ENCODE data around the gene IL1B. TPM values are rescaled to one million over a fixed set of nuclear protein-coding genes. Genes with fewer than 3 reads are reported as not detected.

IL1B gene
- total RNA-seq, 1 donor from 2014 or later, result 0.33 TPM

DNA sequence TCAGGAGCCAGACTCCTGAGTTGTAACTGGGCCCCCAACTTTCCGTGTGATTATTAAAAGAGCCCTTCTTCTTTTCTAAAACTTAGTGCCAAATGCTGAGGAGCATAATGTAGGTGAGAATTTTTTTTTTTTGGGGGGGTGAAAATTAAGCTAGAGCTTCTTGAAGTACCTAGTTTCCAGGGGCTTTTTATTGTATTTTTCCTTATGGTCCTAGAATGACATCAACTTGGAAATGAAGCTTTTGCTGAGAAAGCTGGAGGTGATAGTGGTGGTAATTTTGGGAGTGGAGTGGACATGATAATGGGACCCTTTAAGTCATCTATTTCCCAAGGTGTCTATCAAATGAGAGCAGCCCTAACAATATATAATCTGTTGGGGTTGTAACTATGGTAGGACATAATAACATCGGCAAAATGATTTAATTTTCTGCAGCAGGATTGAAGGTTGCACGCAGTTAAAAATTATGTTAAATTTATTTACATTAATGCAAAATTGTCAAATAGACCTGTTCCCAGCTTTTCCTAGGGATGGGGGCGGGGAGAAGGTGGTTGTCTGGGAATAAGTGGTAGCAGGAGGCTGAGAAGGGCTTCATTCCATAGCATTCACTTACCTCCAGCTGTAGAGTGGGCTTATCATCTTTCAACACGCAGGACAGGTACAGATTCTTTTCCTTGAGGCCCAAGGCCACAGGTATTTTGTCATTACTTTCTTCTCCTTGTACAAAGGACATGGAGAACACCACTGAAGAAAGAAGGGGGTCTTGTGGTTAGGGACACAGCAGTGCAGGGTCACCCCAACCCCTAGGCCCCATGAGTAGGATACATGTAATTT lies 5.7 kb downstream of the IL1B start:
- Mint-ChIP-seq H3K36me3 (ENCODE audit: low read depth) (no peaks in the 10 kb centered on the region), H3K27ac (no peak overlapping the region), H3K4me1 (peaks cover 4% of the 10 kb centered on the region), H3K27me3 (peaks cover 14% of the 10 kb centered on the region), H3K4me3 (no peak overlapping the region), H3K9me3 (peaks cover 4% of the 10 kb centered on the region)
- DNase-seq, result no peak
- intact Hi-C loops (cut with micrococcal nuclease), result no loop called here

DNA sequence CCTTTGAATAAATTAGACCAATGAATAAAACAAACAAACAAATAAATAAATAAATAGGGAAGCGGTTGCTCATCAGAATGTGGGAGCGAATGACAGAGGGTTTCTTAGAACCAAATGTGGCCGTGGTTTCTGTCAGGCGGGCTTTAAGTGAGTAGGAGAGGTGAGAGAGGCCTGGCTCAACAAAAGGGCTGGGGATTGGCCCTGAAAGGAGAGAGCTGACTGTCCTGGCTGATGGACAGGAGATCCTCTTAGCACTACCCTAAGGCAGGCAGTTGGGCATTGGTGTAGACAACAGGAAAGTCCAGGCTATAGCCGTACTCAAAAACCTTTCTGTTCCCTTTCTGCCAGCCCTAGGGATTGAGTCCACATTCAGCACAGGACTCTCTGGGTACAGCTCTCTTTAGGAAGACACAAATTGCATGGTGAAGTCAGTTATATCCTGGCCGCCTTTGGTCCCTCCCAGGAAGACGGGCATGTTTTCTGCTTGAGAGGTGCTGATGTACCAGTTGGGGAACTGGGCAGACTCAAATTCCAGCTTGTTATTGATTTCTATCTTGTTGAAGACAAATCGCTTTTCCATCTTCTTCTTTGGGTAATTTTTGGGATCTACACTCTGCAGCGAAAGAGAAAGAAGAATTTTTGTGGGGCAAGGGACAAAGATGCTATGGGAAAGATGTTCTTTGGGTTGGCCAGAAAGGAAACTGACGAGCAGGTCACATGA lies 6.5 kb downstream of the IL1B start:
- H3K4me1 Mint-ChIP-seq, result peaks cover 4% of the 10 kb centered on the region
- H3K9me3 Mint-ChIP-seq, result peaks cover 4% of the 10 kb centered on the region
- intact Hi-C loops (cut with micrococcal nuclease), result no loop called here
- H3K4me3 Mint-ChIP-seq, result no peak overlapping the region
- H3K27ac Mint-ChIP-seq, result no peak overlapping the region
- no peak for DNase-seq
- no peaks in the 10 kb centered on the region for H3K36me3 Mint-ChIP-seq (ENCODE audit: low read depth)
- peaks cover 13% of the 10 kb centered on the region for H3K27me3 Mint-ChIP-seq

DNA sequence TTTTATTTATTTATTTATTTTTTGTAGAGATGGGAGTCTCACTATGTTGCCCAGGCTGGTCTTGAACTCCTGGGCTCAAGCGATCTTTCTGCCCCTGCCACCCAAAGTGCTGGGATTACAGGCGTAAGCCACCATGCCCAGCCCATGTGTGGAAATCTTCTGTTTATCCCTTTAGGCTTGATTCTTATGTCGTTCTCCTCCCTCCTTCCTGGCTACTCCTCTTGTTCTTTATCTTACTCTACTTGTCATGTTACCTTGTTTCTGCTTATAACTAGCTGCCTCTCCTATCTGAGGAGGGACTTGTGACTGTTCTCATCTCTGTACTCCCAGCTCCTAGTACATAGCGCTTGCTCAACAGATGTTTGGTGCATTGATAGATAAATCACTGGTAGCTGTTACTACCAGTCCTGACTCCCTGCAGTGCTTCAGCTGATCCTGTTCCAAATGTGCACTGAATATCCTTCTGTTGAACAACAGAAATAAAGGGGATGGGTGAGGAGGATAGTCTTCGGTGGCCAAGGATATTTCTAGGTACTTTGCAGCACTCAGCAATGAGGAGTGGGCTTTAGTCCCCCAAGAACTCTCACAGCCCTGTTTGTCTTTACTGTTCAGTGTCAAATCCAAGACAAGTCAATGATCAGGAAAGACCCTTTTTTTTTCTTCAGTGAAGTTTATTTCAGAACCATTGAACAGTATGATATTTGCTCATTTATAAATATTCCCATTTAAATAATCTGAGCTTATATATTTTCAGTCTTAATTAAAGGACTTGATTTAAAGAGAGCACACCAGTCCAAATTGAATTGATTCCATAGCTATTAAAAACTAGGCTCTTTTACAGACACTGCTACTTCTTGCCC lies 7.2 kb downstream of the IL1B start:
- intact Hi-C loops (cut with micrococcal nuclease), result no loop called here
- Mint-ChIP-seq H3K27me3 (peaks cover 11% of the 10 kb centered on the region), H3K4me3 (no peak overlapping the region), H3K27ac (no peak overlapping the region), H3K4me1 (peaks cover 8% of the 10 kb centered on the region), H3K36me3 (ENCODE audit: low read depth) (no peaks in the 10 kb centered on the region), H3K9me3 (peaks cover 4% of the 10 kb centered on the region)
- no peak for DNase-seq

GRCh38 chr2:112828251-112828691 lies 8.3 kb downstream of the IL1B start:
- peaks cover 10% of the 10 kb centered on the region for H3K27me3 Mint-ChIP-seq
- intact Hi-C loops (cut with micrococcal nuclease), result no loop called here
- peaks cover 10% of the 10 kb centered on the region for H3K4me1 Mint-ChIP-seq
- H3K4me3 Mint-ChIP-seq, result no peak overlapping the region
- H3K27ac Mint-ChIP-seq, result no peak overlapping the region
- no peak for DNase-seq
- peaks cover 4% of the 10 kb centered on the region for H3K9me3 Mint-ChIP-seq
- no peaks in the 10 kb centered on the region for H3K36me3 Mint-ChIP-seq (ENCODE audit: low read depth)

- DNase-seq, result no peak
- intact Hi-C loops (cut with micrococcal nuclease), result no loop called here
- H3K4me1 Mint-ChIP-seq, result peaks cover 12% of the 10 kb centered on the region
- H3K4me3 Mint-ChIP-seq, result no peak overlapping the region
- H3K27me3 Mint-ChIP-seq, result peaks cover 8% of the 10 kb centered on the region
- no peaks in the 10 kb centered on the region for H3K36me3 Mint-ChIP-seq (ENCODE audit: low read depth)
- peaks cover 4% of the 10 kb centered on the region for H3K9me3 Mint-ChIP-seq
- H3K27ac Mint-ChIP-seq, result no peak overlapping the region
Measured at GRCh38 chr2:112827604-112828185, 8.9 kb downstream of the IL1B start.

DNA sequence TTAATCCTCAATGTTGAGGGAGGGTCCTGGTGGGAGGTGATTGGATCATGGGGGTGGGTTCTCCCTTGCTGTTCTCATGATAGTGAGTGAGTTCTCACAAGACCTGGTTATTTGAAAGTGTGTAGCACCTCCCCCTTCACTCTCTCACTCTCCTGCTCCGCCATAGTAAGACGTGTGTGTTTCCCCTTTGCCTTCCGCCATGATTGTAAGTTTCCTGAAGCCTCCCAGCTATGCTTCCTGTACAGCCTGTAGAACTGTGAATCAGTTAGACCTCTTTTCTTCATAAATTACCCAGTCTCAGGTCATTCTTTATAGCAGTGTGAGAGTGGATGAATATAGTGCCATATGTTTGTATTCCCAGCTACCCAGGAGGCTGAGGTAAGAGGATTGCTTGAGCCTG lies 9.6 kb downstream of the IL1B start:
- DNase-seq, result no peak
- no peaks in the 10 kb centered on the region for H3K36me3 Mint-ChIP-seq (ENCODE audit: low read depth)
- no peak overlapping the region for H3K27ac Mint-ChIP-seq
- H3K27me3 Mint-ChIP-seq, result peaks cover 8% of the 10 kb centered on the region
- H3K9me3 Mint-ChIP-seq, result peaks cover 4% of the 10 kb centered on the region
- intact Hi-C loops (cut with micrococcal nuclease), result no loop called here
- H3K4me1 Mint-ChIP-seq, result peaks cover 18% of the 10 kb centered on the region
- no peak overlapping the region for H3K4me3 Mint-ChIP-seq

DNA sequence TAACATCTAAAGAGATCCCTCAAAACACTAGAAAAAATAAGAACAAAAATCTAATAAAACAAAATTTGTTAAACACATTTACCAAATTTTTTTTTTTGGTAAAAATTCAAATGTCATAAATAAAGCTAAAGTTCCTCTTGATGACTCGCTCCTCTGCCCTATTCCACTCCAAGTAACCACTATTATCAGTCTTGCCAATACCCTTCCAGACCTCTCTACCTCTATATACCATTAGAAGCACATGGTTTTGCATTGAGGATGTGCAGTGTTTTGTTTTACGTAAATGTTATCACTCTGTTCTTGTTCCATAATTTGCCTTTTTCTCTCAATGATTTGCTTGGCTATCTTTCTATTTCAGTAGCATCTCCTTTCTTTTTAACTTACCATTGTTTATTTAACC lies 10.9 kb downstream of the IL1B start:
- peaks cover 8% of the 10 kb centered on the region for H3K27me3 Mint-ChIP-seq
- peaks cover 4% of the 10 kb centered on the region for H3K9me3 Mint-ChIP-seq
- no peak overlapping the region for H3K27ac Mint-ChIP-seq
- no peaks in the 10 kb centered on the region for H3K36me3 Mint-ChIP-seq (ENCODE audit: low read depth)
- intact Hi-C loops (cut with micrococcal nuclease), result no loop called here
- DNase-seq, result no peak
- peaks cover 27% of the 10 kb centered on the region for H3K4me1 Mint-ChIP-seq
- no peak overlapping the region for H3K4me3 Mint-ChIP-seq

- no peaks in the 10 kb centered on the region for H3K36me3 Mint-ChIP-seq (ENCODE audit: low read depth)
- peaks cover 4% of the 10 kb centered on the region for H3K27me3 Mint-ChIP-seq
- DNase-seq, result no peak
- no peaks in the 10 kb centered on the region for H3K9me3 Mint-ChIP-seq
- intact Hi-C loops (cut with micrococcal nuclease), result loop anchor here (5.0 kb wide), 3 partner anchors 42 to 93 kb away; partner anchors contain the start of gene IL1A
- H3K27ac Mint-ChIP-seq, result no peak overlapping the region
- no peak overlapping the region for H3K4me3 Mint-ChIP-seq
- peaks cover 32% of the 10 kb centered on the region for H3K4me1 Mint-ChIP-seq
Measured at GRCh38 chr2:112824694-112825085, 11.9 kb downstream of the IL1B start.

- Mint-ChIP-seq H3K4me1 (peaks cover 28% of the 10 kb centered on the region), H3K27ac (peak overlapping the region; percentile 87)
- intact Hi-C loops (cut with micrococcal nuclease), result loop anchor here (1.0 to 5.0 kb wide), 7 partner anchors 17 to 96 kb away; partner anchors contain the start of genes CKAP2L and IL1A
Measured at GRCh38 chr2:112821682-112822081, 14.9 kb downstream of the IL1B start.

GRCh38 chr2:112821142-112821541 lies 15.4 kb downstream of the IL1B start:
- Mint-ChIP-seq H3K27ac (peak overlapping the region; percentile 87), H3K36me3 (ENCODE audit: low read depth) (no peaks in the 10 kb centered on the region), H3K9me3 (no peaks in the 10 kb centered on the region), H3K4me1 (peaks cover 28% of the 10 kb centered on the region), H3K4me3 (no peak overlapping the region), H3K27me3 (no peaks in the 10 kb centered on the region)
- DNase-seq, result peak; percentile 80
- intact Hi-C loops (cut with micrococcal nuclease), result loop anchor here (1.0 to 5.0 kb wide), 7 partner anchors 17 to 96 kb away; partner anchors contain the start of genes CKAP2L and IL1A

More at GRCh38 chr2:112821682-112822081, 14.9 kb downstream of the IL1B start:
- DNase-seq, result peak; percentile 78
- Mint-ChIP-seq H3K4me3 (peak overlapping the region; percentile 44), H3K27me3 (no peaks in the 10 kb centered on the region), H3K9me3 (no peaks in the 10 kb centered on the region), H3K36me3 (ENCODE audit: low read depth) (no peaks in the 10 kb centered on the region)

DNA sequence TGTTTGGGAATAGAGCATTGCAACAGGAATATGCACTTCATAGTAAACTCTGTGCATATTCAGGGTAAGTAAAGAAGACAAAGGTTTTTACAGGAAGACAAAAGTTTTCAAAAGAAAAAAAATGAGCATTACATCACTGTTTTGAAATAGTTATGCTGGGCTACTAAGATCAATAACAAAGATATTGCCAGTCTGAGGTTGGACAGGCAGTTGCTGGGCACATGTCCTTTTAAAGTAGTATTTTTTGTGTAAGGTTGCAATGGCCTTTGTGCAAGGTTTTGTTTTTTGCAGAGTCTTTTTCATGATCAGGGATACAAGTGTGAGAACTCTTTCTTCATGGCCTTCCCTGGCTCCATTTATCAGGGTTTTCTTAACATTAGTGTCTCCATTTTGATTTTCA lies 16.2 kb downstream of the IL1B start:
- intact Hi-C loops (cut with micrococcal nuclease), result loop anchor here (5.0 kb wide), 3 partner anchors 38 to 97 kb away; partner anchors contain the start of gene IL1A
- H3K9me3 Mint-ChIP-seq, result no peaks in the 10 kb centered on the region

GRCh38 chr2:112819081-112819480 lies 17.5 kb downstream of the IL1B start:
- H3K36me3 Mint-ChIP-seq (ENCODE audit: low read depth), result no peaks in the 10 kb centered on the region
- intact Hi-C loops (cut with micrococcal nuclease), result no loop called here
- no peak overlapping the region for H3K4me3 Mint-ChIP-seq
- no peak overlapping the region for H3K27ac Mint-ChIP-seq
- DNase-seq, result no peak
- H3K9me3 Mint-ChIP-seq, result peaks cover 3% of the 10 kb centered on the region
- H3K4me1 Mint-ChIP-seq, result peaks cover 22% of the 10 kb centered on the region
- no peaks in the 10 kb centered on the region for H3K27me3 Mint-ChIP-seq

More for the DNA sequence above, 16.2 kb downstream of the IL1B start:
- Mint-ChIP-seq H3K36me3 (ENCODE audit: low read depth) (no peaks in the 10 kb centered on the region), H3K4me3 (no peak overlapping the region), H3K27ac (no peak overlapping the region), H3K27me3 (no peaks in the 10 kb centered on the region), H3K4me1 (peaks cover 28% of the 10 kb centered on the region)
- DNase-seq, result no peak
